PC-3 (cell line): ENCODE measurements around the gene CDKN2B-AS1. TPM values are rescaled to one million over a fixed set of nuclear protein-coding genes. Genes with fewer than 3 reads are reported as not detected.

ENCODE experiments used
- ATAC-seq: fragments of 200-7000 bp; cut with Tn5 transposase; 2 replicates; pipeline ENCODE4 v1.9.1; 2020; ENCODE audit warnings: mild to moderate bottlenecking, moderate library complexity
- BruUV-seq: library from RNA; stranded (reverse); fragments of 400-500 nt; replicated peaks from 2 replicates; lab custom pipeline; 2021; lab: Mats Ljungman, UMichigan
- CTCF ChIA-PET: fragments of 300-600 bp; sonication (Branson Sonifier 250); formaldehyde crosslinking; loops from one replicate; lab custom pipeline; 2022; ENCODE audit warnings: antibody characterized with exemption; lab: Charles Lee
- POLR2A ChIA-PET: fragments of 300-600 bp; sonication (Branson Sonifier 250); formaldehyde crosslinking; loops from one replicate; lab custom pipeline; 2022; ENCODE audit warnings: antibody characterized with exemption; ENCODE audit not compliant: unreplicated experiment; lab: Charles Lee
- DNase-seq: peaks from one replicate; pipeline ENCODE4 v3.0.0-alpha.2; 2015
- H2AFZ ChIP-seq: fragments of 300-600 bp; sonication (generic); 2 replicates; pipeline ENCODE4 v1.6.0; 2016; ENCODE audit warnings: antibody characterized with exemption, low read length
- H3F3A ChIP-seq: fragments of 300-600 bp; sonication (generic); one replicate; pipeline ENCODE4 v1.6.0; 2017; ENCODE audit warnings: antibody characterized with exemption, low read length, control low read depth, mild to moderate bottlenecking; ENCODE audit not compliant: unreplicated experiment
- H3K27ac ChIP-seq: fragments of 300-600 bp; sonication (generic); 2 replicates; pipeline ENCODE4 v1.5.1; 2016; ENCODE audit warnings: mild to moderate bottlenecking, low read length
- H3K27me3 ChIP-seq: fragments of 300-600 bp; sonication (generic); 2 replicates; pipeline ENCODE4 v1.6.1; 2016; ENCODE audit warnings: low read length, mixed read lengths
- H3K36me3 ChIP-seq: fragments of 300-600 bp; sonication (generic); 2 replicates; pipeline ENCODE4 v1.6.1; 2016; ENCODE audit warnings: low read depth, mixed run types, low read length, mixed read lengths
- H3K4me1 ChIP-seq: fragments of 300-600 bp; sonication (generic); 2 replicates; pipeline ENCODE4 v1.5.1; 2016; ENCODE audit warnings: low read length; ENCODE audit not compliant: insufficient read depth
- H3K4me2 ChIP-seq: fragments of 300-600 bp; sonication (generic); 2 replicates; pipeline ENCODE4 v1.6.0; 2016; ENCODE audit warnings: low read length
- H3K4me3 ChIP-seq: fragments of 300-600 bp; sonication (generic); 2 replicates; pipeline ENCODE4 v1.5.1; 2016; ENCODE audit warnings: mild to moderate bottlenecking, low read length, mixed read lengths
- H3K79me2 ChIP-seq: fragments of 300-600 bp; sonication (generic); 2 replicates; pipeline ENCODE4 v1.6.1; 2017; ENCODE audit warnings: low read length, mixed read lengths
- H3K9ac ChIP-seq: fragments of 300-600 bp; sonication (generic); 2 replicates; pipeline ENCODE4 v1.6.0; 2016; ENCODE audit warnings: mild to moderate bottlenecking, low read length
- H3K9me2 ChIP-seq: fragments of 300-600 bp; sonication (generic); replicated peaks from 2 replicates; pipeline ENCODE4 v1.6.1; 2016; ENCODE audit warnings: mixed run types, low read length, mixed read lengths
- H3K9me3 ChIP-seq: fragments of 300-600 bp; sonication (generic); 2 replicates; pipeline ENCODE4 v1.6.1; 2016; ENCODE audit warnings: low read length, mixed read lengths
- H4K20me1 ChIP-seq: fragments of 300-600 bp; sonication (generic); 2 replicates; pipeline ENCODE4 v1.6.1; 2016; ENCODE audit warnings: low read length, mixed read lengths
- CTCF ChIP-seq: fragments of 300-600 bp; sonication (generic); conservative IDR thresholded peaks from 2 replicates; pipeline ENCODE4 v1.5.1; 2017; ENCODE audit warnings: antibody characterized with exemption, low read depth, mild to moderate bottlenecking, low read length
- EZH2 ChIP-seq: fragments of 300-600 bp; sonication (generic); IDR thresholded peaks from one replicate; pipeline ENCODE4 v1.6.1; 2017; ENCODE audit warnings: antibody characterized with exemption, mild to moderate bottlenecking, low read length; ENCODE audit not compliant: unreplicated experiment
- EZH2phosphoT487 ChIP-seq: fragments of 300-600 bp; sonication (generic); IDR thresholded peaks from 2 replicates; pipeline ENCODE4 v1.6.1; 2018; ENCODE audit warnings: mild to moderate bottlenecking, antibody characterized with exemption, low read length, borderline replicate concordance
- intact Hi-C: fragments of 100-400 bp; cut with micrococcal nuclease; formaldehyde crosslinking; loops from 2 replicates; pipeline ENCODE4 v1.9.0; 2023
- total RNA-seq: library from RNA; depleted of rRNA; stranded (reverse); fragments of >200 nt; gene quantifications from 2 replicates; pipeline ENCODE4 v1.2.3, GENCODE V29; 2014

Gene CDKN2B-AS1
- total RNA-seq, 1 experiment from 2014 or later = 2.0 TPM

GRCh38 chr9:22079873-22080341 is 85.3 kb downstream of the CDKN2B-AS1 start:
- POLR2A ChIA-PET = no interaction called here
- no peaks in the 10 kb centered on the region for H4K20me1 ChIP-seq
- DNase-seq (no peak), ATAC-seq (no peak)
- CTCF ChIA-PET = no interaction called here
- intact Hi-C loops = loop anchor here (5.0 kb wide), 1 partner anchor 38 kb away; no protein-coding TSS in a partner anchor
- no peaks in the 10 kb centered on the region for H3F3A ChIP-seq
- H3K4me3 ChIP-seq = no peak overlapping the region
- no peaks in the 10 kb centered on the region for H3K27me3 ChIP-seq
- TF ChIP-seq EZH2 (no peak), CTCF (no peak), EZH2phosphoT487 (no peak)
- H3K79me2 ChIP-seq = no peaks in the 10 kb centered on the region
- peaks cover 14% of the 10 kb centered on the region for H3K4me1 ChIP-seq
- no peaks in the 10 kb centered on the region for H3K36me3 ChIP-seq
- H3K9ac ChIP-seq = no peak overlapping the region
- H3K9me2 ChIP-seq = no peaks in the 10 kb centered on the region
- no peak overlapping the region for H3K4me2 ChIP-seq
- BruUV-seq = no TSS peak
- H2AFZ ChIP-seq = no peak overlapping the region
- no peak overlapping the region for H3K27ac ChIP-seq
- H3K9me3 ChIP-seq = no peaks in the 10 kb centered on the region

GRCh38 chr9:22084336-22085035 is 89.9 kb downstream of the CDKN2B-AS1 start:
- Histone ChIP-seq H3K27me3 (no peaks in the 10 kb centered on the region), H3K9me3 (no peaks in the 10 kb centered on the region), H3K9ac (peak overlapping the region; percentile 64), H3K79me2 (no peaks in the 10 kb centered on the region), H3K9me2 (no peaks in the 10 kb centered on the region), H4K20me1 (no peaks in the 10 kb centered on the region), H3K4me1 (peaks cover 36% of the 10 kb centered on the region), H3K36me3 (no peaks in the 10 kb centered on the region), H3K4me2 (peak overlapping the region; percentile 78), H3K27ac (peak overlapping the region; percentile 95), H2AFZ (no peak overlapping the region), H3F3A (no peaks in the 10 kb centered on the region), H3K4me3 (peak overlapping the region; percentile 35; the same call in 1 of the 2 replicates)
- ChIA-PET POLR2A (interaction anchor here (0.6 kb wide), 1 partner anchor 19 kb away, joined by 4 read pairs; no protein-coding TSS in a partner anchor), CTCF (no interaction called here)
- peak; percentile 91 for ATAC-seq
- TSS peak; percentile 71 for BruUV-seq
- TF ChIP-seq EZH2 = no peak
- no peak for TF ChIP-seq CTCF
- no peak for TF ChIP-seq EZH2phosphoT487
- intact Hi-C loops = loop anchor here (5.0 kb wide), 1 partner anchor 42 kb away; no protein-coding TSS in a partner anchor
- DNase-seq = peak; percentile 92

- H3K9me2 ChIP-seq = no peaks in the 10 kb centered on the region
- H3K27me3 ChIP-seq = no peaks in the 10 kb centered on the region
- no peaks in the 10 kb centered on the region for H3K9me3 ChIP-seq
- DNase-seq (no peak), ATAC-seq (no peak)
- BruUV-seq = no TSS peak
- no peaks in the 10 kb centered on the region for H3K36me3 ChIP-seq
- H3K4me3 ChIP-seq = no peak overlapping the region
- H3F3A ChIP-seq = no peaks in the 10 kb centered on the region
- no peaks in the 10 kb centered on the region for H4K20me1 ChIP-seq
- H3K79me2 ChIP-seq = no peaks in the 10 kb centered on the region
- H3K9ac ChIP-seq = no peak overlapping the region
- POLR2A ChIA-PET = no interaction called here
- intact Hi-C loops = no loop called here
- no peak overlapping the region for H2AFZ ChIP-seq
- peaks cover 36% of the 10 kb centered on the region for H3K4me1 ChIP-seq
- H3K4me2 ChIP-seq = no peak overlapping the region
- CTCF ChIA-PET = no interaction called here
- H3K27ac ChIP-seq = 0 out of 2 replicates have a peak overlapping the region, but pooled peaks have one; percentile 6
- TF ChIP-seq CTCF (no peak), EZH2phosphoT487 (no peak), EZH2 (no peak)
Observed at GRCh38 chr9:22088053-22088716, 93.6 kb downstream of the CDKN2B-AS1 start.
